Medulla oblongata (tissue), 1 donor: ENCODE data around the gene NFIX.
"Not testable (repeated sequence)": the region's sequence is repeated elsewhere in the genome, so short reads cannot be mapped to it uniquely, and the experiment has no call there.

Experiments used
- DNase-seq: peaks from one replicate; pipeline ENCODE4 v3.0.0-alpha.2; 2015; ENCODE audit errors: extremely low spot score

NFIX gene

DNA sequence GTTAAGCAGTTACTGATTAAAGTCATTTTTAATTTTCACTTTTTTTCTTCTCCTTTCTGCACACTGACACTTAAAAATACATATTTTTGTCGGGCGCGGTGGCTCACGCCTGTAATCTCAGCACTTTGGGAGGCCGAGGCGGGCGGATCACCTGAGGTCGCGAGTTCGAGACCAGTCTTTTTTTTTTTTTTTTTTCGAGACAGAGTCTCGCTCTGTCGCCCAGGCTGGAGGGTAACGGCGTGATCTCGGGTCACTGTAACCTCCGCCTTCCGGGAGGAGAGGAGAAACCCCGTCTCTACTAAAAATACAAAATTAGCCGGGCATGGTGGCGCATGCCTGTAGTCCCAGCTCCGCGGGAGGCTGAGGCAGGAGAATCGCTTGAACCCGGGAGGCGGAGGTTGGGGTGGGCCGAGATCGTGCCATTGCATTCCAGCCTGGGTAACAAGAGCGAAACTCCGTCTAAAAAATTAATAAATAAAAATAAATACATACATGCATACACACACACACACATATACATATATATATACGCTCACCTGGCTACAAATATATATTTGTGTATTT, 37.8 kb upstream of the NFIX start:
- DNase-seq, result not testable (repeated sequence)

- no peak for DNase-seq
Observed at GRCh38 chr19:12959481-12959880, 35.8 kb upstream of the NFIX start.

- DNase-seq, result peak; percentile 83
Observed at GRCh38 chr19:12965017-12965811, 30.1 kb upstream of the NFIX start.

DNA sequence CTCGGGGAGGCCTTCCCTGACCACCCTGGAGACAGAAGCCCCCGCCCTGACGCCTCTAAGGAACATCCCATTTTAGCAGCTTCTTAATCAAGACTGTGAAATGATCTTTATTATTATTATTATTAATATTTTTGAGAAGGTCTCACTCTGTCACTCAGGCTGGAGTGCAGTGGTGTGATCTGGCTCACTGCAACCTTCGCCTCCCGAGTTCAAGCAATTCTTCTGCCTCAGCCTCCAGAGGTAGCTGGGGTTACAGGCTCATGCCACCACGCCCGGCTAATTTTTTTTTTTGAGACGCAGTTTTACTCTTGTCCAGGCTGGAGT, 29.5 kb upstream of the NFIX start:
- DNase-seq, result no peak

- DNase-seq, result no peak
Observed at GRCh38 chr19:12967907-12968306, 27.4 kb upstream of the NFIX start.

- DNase-seq, result peak; percentile 74
Observed at GRCh38 chr19:12969292-12969988, 25.8 kb upstream of the NFIX start, which contains the start of gene DAND5. DAND5 (plus strand) TSS chr19:12969576; CDS start chr19:12969661, 85 bp downstream.

GRCh38 chr19:12970070-12970820, 25.0 kb upstream of the NFIX start:
- no peak for DNase-seq

GRCh38 chr19:12973236-12973635, 22.0 kb upstream of the NFIX start:
- DNase-seq, result no peak

DNA sequence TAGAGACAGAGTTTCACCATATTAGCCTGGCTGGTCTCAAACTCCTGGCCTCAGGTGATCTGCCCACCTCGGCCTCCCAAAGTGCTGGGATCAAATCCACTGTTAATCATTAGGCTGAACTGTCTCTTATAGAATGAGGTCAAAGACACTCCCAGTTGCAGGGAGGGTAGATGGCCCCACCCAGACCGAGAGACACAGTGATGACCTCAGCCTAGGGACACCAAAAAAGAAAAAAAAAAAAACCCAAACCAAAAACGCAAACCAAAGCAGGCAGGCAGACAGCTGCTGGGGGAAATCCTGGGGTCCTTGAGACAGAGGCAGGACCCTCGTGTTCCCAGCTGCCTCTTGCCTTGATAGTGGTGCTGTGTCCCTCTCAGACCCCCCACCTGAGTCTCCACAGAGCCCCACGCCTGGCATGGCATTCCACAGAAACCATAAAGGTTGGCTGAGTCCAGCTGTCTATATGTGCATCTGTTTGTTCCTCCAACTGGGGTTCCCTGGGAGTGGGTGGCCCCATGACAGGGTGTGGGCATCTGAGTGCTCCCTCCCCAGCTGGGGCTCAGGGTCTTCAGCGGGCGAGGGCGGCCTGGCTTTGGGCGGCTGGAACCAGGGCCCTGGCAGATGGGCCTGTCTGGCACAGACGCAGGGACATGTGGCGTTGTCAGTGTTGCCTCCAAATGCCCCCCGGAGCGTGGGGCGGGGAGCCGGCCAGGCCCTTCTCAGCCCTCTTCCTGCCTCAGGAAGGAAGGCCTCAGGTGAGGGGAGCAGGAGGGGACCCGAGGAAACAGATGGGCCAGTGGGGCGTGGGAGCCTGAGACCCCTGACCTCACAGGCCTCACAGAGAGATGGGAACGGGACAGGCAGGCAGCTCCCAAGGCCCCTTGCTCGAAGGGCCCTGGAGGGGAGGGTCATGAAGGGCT, 20.7 kb upstream of the NFIX start:
- no peak for DNase-seq

GRCh38 chr19:12975221-12975741, 20.0 kb upstream of the NFIX start:
- no peak for DNase-seq

- not testable (repeated sequence) for DNase-seq
Observed at GRCh38 chr19:12976109-12976508, 19.2 kb upstream of the NFIX start.

DNA sequence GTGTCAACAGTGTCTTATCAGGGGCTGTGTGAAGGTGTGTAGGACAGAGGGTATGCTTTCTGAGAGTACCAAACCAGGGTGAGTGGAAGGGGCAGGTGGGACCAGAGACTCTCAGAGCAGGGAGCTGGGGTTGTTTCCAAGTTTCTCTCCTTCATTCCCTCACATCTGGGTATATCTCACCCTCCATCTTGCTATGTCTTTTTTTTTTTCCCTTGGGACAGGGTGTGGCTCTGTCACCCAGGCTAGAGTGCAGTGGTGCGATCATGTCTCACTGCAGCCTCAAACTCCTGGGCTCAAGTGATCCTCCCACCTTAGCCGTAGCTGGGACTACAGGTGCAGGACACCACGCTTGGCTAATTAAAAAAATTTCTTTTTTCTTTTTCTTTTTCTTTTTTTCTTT, 15.3 kb upstream of the NFIX start:
- DNase-seq, result no peak

DNA sequence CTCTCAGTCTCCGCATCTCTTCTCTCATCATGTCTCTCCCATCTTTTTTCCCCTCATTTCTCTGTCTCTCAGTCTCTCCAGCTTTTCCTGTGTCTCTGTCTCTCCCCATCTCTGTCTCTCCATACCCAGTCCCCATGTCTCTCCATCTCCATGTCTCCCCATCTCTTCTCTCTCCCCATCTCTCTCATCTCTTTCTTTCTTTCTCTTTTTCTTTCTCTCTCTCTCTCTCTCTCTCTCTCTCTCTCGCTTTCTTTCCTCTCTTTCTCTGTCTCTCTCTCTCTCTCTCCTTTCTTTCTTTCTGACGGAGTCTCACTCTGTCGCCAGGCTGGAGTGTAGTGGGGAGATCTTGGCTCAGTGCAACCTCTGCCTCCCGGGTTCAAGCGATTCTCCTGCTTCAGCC, 12.6 kb upstream of the NFIX start:
- DNase-seq, result no peak

GRCh38 chr19:12983091-12983490, 12.2 kb upstream of the NFIX start:
- no peak for DNase-seq

DNA sequence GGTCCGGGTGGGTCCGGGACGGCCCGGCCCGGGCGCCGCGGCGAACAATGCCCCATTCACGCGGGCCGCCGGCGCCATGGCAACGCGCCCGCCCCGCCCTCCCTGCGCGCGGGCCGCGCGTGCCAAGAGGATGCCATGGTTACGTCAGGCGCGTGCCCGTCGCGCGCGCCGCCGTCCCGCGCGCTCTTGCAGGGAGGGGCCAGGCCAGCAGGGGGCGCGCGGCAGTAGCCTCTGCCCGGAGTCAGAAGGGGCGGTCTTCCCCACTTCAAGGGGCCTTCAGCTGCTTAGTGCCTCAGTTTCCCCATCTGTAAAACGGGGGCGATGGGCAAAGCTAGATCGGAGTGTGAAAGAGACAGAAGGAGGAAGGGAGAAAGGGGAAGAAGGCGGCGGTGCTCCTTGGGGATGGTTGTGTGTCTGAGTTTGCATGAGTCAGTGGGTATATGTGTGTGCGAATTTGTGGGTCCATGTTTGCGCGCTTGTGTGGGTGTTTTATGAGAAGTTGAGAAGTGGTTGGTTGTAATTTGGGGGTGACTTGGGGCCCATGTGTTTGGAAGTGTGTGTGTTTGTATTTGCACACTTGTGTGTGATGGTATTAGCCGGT, 11.6 kb upstream of the NFIX start:
- peak; percentile 85 for DNase-seq

- no peak for DNase-seq
Observed at GRCh38 chr19:12984143-12984627, 11.1 kb upstream of the NFIX start.

- DNase-seq, result no peak
Observed at GRCh38 chr19:12984683-12985048, 10.6 kb upstream of the NFIX start.

GRCh38 chr19:12985049-12985776, 10.1 kb upstream of the NFIX start:
- DNase-seq, result peak; percentile 93

- no peak for DNase-seq
Observed at GRCh38 chr19:12986726-12987125, 8.5 kb upstream of the NFIX start.

GRCh38 chr19:12987190-12987589, 8.1 kb upstream of the NFIX start:
- DNase-seq, result no peak
